GM19324 (cell line): ENCODE measurements around the gene MED15.
"Not testable (repeated sequence)": the region's sequence is repeated elsewhere in the genome, so short reads cannot be mapped to it uniquely, and the experiment has no call there.

Experiments used
- ATAC-seq: cut with Tn5 transposase; IDR thresholded peaks from one replicate; pipeline ENCODE4 v1.9.1; 2021; ENCODE audit warnings: mild to moderate bottlenecking, moderate library complexity; ENCODE audit not compliant: unreplicated experiment, low FRiP score

MED15 gene

DNA sequence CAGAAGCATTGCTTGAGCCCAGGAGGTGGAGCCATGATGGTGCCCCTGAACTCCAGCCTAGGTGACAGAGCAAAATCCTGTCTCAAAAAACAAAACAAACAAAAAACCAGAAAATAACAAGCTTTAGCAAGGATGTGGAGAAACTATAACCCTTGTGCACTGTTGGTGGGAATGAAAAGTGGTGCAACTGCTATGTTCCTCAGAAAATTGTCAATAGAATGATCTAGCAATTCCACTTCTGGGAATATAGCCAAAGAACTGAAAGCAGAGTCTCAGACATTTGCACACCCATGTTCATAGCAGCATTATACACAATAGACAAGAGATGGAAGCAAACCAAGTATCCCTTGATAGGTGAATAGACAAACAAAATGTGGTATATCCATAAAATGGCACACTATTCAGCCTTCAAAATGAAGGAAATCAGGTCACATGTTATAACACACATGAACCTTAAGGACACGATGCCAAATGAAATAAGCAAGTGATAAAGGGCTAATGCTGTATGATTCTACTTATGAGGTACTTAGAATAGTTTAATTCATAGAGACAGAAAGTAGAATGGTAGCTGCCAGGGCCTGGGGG lies 27.7 kb upstream of the MED15 start:
- ATAC-seq = no peak

DNA sequence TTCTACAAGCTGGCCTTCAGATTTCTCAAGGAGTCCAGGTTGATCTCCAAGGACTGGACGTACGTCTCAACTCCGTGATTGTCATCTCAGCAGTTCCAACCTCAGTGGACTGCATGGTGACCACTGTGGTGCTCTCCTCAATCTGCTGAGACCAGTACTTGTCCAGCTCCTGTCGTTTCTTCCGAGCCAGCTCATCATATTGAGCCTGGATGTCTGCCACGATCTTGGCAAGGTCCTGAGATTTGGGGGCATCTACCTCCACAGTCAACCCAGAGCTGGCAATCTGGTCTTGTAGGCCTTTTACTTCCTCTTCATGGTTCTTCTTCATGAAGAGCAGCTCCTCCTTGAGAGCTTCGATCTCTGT lies 24.3 kb upstream of the MED15 start:
- not testable (repeated sequence) for ATAC-seq

DNA sequence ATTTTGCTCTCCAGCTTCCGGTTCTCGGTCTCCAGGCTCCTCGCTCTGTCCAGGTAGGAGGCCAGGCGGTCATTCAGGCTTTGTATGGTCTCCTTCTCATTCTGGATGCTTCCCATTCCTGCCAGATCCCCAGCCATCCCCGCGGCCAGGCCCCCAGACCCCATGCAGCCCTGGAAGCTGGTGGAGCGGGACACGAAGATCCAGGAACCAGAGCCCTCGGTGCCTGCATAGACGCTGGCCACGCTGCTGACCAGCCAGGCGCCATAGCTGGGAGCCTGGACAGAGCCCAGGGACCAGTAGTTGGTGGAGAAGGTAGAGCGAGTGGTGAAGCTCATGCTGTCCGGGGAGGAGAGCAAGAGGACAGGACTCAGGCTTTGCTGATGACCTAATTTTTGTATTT lies 23.6 kb upstream of the MED15 start:
- ATAC-seq = no peak

- no peak for ATAC-seq
These were observed 22.3 kb upstream of the MED15 start for GRCh38 chr22:20484948-20485683.

- no peak for ATAC-seq
These were observed 21.2 kb upstream of the MED15 start for GRCh38 chr22:20486229-20486628.

DNA sequence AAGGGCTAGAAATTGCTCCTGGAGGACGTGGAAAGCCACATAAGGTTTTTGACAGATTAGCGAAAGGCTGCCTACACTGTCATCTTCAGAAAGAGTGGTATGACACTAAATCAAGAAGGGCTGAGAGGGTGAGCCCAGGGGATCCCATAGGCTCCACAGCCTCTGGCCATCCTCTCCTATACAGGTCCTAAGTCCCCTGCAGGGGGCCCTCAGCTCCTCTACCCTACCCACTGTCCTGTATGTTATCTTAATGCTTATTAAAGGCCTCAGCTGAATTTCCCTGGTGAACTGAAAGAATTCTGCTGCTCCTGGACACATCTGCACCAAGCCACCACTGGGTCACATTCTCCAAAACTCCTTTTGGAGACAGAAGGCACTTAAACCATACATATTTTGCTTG lies 19.7 kb upstream of the MED15 start:
- no peak for ATAC-seq

DNA sequence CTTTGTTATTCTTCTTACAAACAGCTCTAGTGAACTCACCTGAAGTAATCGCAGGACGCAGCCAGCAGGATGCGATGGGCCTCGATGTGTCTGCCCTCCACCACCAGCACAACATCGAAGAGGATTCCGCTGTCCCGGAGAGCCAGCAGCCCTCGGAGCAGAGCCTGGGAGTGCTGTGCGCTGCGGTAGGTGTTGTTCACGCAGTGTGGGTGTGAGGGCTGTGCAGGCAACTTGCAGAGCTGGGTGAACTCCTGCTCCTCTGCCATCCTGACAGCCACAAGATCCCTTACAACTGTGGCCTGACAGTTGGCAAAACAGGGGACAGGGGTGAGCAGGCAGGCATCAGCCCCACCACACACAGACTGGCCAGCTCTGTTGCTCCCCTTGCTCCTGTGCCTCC lies 18.5 kb upstream of the MED15 start:
- no peak for ATAC-seq

DNA sequence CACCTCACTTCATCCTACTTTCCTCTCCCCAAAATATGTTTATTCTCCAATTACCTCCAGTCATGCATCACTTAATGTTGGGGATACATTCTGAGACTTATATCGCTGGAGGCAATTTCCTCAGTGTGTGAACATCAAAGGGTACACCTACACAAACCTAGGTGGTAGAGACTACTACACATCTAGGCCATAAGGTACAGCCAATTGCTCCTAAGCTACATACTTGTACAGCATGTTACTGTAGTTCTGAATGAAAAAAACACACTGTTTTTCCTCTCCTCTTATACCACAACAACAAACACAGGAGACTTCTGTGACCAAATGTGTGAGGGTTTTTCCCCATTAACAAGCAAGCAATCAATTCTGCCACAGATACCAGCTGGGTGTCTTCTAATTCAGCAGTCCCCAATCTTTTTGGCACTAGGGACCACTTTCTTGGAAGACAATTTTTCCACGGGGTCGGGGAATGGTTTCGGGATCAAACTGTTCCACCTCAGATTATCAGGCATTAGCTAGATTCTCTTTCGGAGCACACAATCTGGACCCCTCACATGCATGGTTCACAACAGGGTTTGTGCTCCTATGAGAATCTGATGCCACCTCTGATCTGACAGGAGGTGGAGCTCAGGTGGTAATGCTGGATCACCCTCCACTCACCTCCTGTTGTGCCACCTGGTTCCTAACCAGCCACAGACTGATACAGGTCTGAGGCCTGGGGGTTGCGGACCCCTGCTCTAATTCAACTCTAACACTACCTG lies 17.0 kb upstream of the MED15 start:
- no peak for ATAC-seq

GRCh38 chr22:20490941-20491307 lies 16.5 kb upstream of the MED15 start:
- ATAC-seq = no peak

DNA sequence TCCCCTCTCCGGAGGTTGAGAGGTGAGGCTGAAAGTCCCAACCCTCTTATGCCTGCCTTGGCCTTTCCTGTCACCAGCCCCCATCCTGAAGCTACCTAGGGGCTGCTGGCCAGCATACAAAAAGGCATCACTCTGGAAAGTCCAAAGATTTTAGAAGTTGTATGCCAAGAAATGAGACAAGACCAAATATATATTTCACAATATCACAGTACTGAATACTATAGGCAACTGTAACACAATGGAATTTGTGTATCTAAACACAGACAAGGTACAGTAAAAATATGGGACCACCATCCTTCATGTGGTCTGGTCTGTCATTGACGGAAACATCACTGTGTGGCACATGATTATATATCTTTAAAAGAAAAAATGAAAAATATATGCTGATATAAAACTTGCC lies 16.1 kb upstream of the MED15 start:
- no peak for ATAC-seq

DNA sequence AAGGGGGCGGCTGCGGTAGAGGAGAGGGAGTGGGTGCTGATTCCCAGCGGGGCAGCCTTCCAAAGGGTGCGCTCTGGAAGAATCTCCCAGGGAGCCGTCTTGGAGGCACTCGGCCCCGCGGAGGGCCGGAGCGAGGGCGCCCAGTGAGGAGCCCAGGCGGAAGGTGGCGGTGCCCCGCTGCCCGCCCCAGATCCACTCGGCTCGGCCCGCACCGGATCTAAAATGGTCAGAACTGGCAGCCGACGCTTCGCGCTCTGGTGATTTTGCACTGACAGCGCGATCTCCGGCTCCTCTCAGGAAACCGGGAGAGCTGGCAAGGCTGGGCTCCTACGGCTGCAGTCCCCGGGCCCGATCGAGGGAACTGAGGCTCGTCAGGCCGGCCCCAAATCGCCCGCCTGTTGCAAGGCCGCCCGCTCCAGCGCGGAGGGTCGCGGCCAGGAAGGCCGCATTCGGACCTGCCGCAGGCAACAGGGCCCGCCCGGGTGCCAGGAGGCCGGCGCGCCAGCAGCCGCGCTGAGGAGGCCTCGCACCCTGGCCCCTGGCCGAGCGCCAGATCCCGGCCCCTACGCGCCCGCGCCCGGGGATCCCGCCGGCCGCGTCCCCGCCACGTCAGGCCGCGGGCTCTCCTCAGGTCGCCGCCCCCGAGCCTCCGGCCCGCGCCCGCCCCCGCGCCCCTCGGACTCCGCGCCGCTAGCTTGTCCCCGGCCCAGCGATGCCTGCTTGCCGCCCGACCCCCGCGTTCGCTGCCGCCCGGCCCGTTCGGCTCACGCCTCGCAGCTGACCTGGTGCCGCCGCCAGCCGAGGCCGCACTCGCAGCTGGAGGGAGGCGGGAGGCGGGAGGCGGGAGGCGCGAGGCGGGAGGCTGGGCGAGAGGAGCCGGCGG lies 12.2 kb upstream of the MED15 start, which contains the start of gene KLHL22:
KLHL22 (minus strand) TSS at position 818 of the 883 bp plus-strand sequence. CDS start 6,584 bp downstream, outside the sequence.
- peak; percentile 33 for ATAC-seq

GRCh38 chr22:20495861-20496681 lies 11.3 kb upstream of the MED15 start:
- ATAC-seq = peak; percentile 89

GRCh38 chr22:20497426-20497825 lies 10.0 kb upstream of the MED15 start:
- ATAC-seq = no peak

GRCh38 chr22:20498913-20499312 lies 8.5 kb upstream of the MED15 start:
- ATAC-seq = no peak

DNA sequence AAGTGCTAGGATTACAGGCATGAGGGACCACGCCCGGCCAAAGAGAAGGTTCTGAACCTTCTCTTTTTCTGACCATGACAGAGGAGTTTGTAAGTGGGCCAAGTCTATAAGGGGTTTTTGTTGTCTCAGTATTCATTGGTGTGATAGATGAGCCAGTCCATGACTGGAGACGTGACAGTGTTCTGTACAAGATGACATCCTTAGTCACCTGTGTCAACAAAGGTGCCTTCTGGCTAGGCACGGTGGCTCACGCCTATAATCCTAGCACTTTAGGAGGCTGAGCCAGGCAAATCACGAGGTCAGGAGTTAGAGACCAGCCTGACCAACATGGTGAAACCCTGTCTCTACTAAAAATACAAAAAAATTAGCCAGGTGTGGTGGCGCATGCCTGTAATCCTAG lies 7.6 kb upstream of the MED15 start:
- ATAC-seq = no peak

DNA sequence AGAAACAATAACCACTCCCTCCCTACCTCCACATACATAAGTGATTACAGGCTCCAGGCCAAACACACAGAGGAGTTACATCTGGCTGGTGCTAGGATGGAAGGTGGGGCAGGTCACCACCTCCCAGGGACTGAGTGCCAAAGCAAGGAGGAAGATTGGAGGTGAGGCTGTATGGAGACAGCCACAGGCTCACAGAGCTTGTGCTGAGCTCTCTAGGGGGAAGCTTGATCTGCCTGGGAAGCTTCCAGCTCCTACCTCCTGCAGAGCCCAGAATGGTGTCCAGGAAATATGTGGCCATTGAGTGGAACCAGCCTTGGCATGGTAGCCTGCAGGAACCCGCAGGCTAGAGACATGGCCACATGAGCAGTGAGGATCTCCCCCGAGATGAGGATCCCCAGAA lies 3.6 kb upstream of the MED15 start:
- ATAC-seq = no peak

DNA sequence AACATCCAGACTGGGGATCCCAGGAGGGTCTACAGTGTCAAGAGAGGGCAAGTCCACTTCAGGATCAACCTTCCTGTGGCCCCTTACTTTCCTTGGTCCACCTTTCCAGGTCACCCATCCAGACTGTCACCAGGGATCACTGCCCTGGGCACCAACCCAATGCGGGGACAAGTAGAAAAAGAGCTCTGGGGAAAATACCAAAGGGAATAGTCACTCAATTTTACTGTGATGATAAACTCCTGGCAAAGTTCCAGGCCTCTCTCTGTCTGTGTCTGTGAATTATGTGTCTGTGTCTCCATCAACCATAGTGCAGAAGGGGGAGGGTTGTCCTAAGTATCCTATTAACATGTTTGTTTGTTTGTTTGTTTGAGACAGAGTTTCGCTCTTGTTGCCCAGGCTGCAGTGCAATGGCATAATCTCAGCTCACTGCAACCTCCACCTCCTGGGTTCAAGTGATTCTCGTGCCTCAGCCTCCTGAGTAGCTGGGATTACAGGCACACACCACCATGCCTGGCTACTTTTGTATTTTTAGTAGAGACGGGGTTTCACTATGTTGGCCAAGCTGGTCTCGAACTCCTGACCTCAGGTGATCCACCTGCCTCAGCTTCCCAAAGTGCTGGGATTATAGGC lies 3.0 kb upstream of the MED15 start:
- not testable (repeated sequence) for ATAC-seq

DNA sequence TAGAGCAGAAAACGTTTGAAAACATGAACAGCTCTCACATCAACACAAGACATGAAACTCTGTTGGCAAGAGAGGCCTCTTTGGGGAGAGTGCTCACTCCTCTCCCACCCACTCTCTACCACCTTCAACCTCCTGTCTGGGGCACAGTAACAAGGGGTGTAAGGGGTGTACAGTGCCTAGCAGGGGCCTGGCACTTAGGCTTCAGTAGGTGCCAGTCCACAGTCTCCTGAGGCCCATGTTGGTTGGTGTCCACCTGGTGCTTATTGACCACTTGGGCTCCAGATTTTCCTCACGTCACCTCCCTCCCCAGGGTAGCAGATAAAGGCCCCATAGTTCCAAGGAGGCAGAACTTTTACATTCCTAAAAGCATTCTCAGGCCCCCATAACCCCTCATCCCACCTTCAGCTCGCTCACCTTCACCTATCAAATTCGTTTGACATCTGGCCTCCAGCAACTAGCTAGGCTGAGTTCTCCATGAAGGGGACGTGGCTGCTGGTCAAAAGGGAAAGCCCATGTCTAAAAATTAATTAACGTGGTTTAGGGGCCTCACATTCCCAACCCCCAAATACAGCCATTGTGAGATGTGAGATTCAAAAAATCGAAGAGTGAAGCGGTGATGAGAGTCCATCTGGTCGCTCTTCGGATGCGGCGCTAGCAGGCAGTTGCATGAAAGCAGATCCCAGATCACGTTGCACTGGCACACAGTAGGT lies 712 bp upstream of the MED15 start:
- ATAC-seq = no peak
